ENCODE measurements around the gene LARP4. TPM values are rescaled to one million over a fixed set of nuclear protein-coding genes. Genes with fewer than 3 reads are reported as not detected.
"Not testable (repeated sequence)": the region's sequence is repeated elsewhere in the genome, so short reads cannot be mapped to it uniquely, and the experiment has no call there.

LARP4 gene
- total RNA-seq, 2 donors from 2014 or later: 53.3 to 53.8 TPM

DNA sequence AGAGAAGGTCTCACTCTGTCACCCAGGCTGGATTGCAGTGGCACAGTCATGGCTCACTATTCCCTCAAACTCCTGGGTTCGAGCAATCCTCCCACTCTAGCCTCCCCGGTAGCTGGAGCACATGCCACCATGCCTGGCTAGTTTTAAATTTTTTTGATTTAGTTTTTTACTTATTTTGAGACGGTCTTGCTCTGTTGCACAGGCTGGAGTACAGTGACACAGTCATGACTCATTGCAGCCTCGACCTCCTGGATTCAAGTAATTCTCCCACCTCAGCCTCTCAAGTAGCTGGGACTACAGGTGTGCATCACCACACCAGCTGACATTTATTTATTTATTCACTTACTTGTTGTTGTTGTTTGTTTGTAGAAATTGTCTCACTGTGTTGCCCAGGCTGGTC lies 81.9 kb downstream of the LARP4 start:
- TF ChIP-seq, protein P1, sequence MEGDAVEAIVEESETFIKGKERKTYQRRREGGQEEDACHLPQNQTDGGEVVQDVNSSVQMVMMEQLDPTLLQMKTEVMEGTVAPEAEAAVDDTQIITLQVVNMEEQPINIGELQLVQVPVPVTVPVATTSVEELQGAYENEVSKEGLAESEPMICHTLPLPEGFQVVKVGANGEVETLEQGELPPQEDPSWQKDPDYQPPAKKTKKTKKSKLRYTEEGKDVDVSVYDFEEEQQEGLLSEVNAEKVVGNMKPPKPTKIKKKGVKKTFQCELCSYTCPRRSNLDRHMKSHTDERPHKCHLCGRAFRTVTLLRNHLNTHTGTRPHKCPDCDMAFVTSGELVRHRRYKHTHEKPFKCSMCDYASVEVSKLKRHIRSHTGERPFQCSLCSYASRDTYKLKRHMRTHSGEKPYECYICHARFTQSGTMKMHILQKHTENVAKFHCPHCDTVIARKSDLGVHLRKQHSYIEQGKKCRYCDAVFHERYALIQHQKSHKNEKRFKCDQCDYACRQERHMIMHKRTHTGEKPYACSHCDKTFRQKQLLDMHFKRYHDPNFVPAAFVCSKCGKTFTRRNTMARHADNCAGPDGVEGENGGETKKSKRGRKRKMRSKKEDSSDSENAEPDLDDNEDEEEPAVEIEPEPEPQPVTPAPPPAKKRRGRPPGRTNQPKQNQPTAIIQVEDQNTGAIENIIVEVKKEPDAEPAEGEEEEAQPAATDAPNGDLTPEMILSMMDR (IDR thresholded peaks at IDR 0.05): no peak
- intact Hi-C loops (cut with DNase I): no loop called here
- Histone ChIP-seq H3K36me3 (no peaks in the 10 kb centered on the region), H3K27me3 (no peaks in the 10 kb centered on the region), H3K9me3 (no peaks in the 10 kb centered on the region), H3K4me3 (no peak overlapping the region), H3K27ac (no peak overlapping the region), H3K9ac (ENCODE audit: low read depth in 2 of 2, low read length in 2 of 2) (no peak overlapping the region), H3K4me1 (no peaks in the 10 kb centered on the region)
- DNase-seq: no peak

DNA sequence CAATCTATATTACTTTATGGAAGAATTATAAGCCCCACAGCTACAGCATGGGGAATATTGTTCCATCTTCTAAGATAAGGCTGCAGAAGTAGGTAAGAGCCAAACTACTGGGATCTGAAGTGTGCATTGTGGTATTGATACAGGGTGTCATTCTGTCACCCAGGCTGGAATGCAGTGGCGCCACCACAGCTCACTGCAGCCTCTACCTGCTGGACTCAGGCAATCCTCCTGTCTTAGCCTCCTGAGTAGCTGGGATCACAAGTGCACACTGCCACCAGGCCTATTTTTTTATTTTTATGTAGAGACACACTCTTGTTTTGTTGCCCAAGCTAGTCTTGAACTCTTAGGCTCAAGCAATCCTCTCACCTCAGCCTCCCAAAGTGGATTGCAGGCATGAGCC lies 82.8 kb downstream of the LARP4 start:
- no peaks in the 10 kb centered on the region for H3K4me1 ChIP-seq
- H3K4me3 ChIP-seq: no peak overlapping the region
- no peaks in the 10 kb centered on the region for H3K9me3 ChIP-seq
- H3K27me3 ChIP-seq: no peaks in the 10 kb centered on the region
- no peak for DNase-seq
- no peaks in the 10 kb centered on the region for H3K36me3 ChIP-seq
- no peak overlapping the region for H3K27ac ChIP-seq
- no peak overlapping the region for H3K9ac ChIP-seq (ENCODE audit: low read depth in 2 of 2, low read length in 2 of 2)
- TF ChIP-seq, protein P1 (IDR thresholded peaks at IDR 0.05): no peak
- intact Hi-C loops (cut with DNase I): no loop called here

DNA sequence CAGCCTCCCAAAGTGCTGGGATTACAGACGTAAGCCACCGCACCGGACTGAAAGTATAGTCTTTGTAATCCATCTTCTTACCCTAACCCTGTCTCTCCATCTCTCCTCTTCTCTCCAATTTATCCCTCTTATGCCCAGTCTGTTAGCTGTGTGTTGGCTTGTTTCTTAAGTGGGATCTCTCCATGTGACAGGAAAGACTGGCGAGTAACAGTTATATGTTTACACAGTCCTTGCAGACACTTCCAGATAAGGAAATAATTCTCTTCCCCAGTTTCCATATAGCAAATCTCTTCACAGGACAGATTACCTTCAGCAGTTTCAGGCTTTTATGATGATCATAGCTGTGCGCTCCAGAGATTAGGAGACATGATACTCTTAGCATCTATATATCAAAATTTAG lies 88.1 kb downstream of the LARP4 start:
- TF ChIP-seq, protein P1 (IDR thresholded peaks at IDR 0.05): no peak
- no peak overlapping the region for H3K4me3 ChIP-seq
- DNase-seq: no peak
- H3K27ac ChIP-seq: no peak overlapping the region
- intact Hi-C loops (cut with DNase I): no loop called here
- no peak overlapping the region for H3K9ac ChIP-seq (ENCODE audit: low read depth in 2 of 2, low read length in 2 of 2)
- H3K4me1 ChIP-seq: no peaks in the 10 kb centered on the region
- H3K36me3 ChIP-seq: no peaks in the 10 kb centered on the region
- no peaks in the 10 kb centered on the region for H3K9me3 ChIP-seq
- no peaks in the 10 kb centered on the region for H3K27me3 ChIP-seq

DNA sequence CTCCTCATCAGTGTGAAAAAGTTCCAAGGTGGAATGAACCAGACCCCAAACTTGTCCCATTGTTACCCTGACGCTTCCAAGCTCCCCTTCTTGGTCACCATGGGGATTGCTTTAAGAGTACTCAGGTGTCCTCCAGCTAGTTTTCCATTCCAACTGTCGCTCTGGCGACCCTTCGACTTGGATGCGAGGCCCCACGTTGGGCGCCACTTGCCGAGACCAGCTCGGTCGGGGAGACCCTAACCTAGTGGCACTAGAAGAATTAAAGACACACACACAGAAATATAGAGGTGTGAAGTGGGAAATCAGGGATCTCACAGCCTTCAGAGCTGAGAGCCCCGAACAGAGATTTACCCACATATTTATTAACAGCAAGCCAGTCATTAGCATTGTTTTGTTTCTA lies 97.4 kb downstream of the LARP4 start:
- H3K36me3 ChIP-seq; DNase-seq; H3K27me3 ChIP-seq; H3K27ac ChIP-seq; H3K9ac ChIP-seq (ENCODE audit: low read depth in 2 of 2, low read length in 2 of 2); H3K9me3 ChIP-seq; H3K4me3 ChIP-seq; H3K4me1 ChIP-seq; intact Hi-C loops (cut with DNase I): not testable (repeated sequence)

DNA sequence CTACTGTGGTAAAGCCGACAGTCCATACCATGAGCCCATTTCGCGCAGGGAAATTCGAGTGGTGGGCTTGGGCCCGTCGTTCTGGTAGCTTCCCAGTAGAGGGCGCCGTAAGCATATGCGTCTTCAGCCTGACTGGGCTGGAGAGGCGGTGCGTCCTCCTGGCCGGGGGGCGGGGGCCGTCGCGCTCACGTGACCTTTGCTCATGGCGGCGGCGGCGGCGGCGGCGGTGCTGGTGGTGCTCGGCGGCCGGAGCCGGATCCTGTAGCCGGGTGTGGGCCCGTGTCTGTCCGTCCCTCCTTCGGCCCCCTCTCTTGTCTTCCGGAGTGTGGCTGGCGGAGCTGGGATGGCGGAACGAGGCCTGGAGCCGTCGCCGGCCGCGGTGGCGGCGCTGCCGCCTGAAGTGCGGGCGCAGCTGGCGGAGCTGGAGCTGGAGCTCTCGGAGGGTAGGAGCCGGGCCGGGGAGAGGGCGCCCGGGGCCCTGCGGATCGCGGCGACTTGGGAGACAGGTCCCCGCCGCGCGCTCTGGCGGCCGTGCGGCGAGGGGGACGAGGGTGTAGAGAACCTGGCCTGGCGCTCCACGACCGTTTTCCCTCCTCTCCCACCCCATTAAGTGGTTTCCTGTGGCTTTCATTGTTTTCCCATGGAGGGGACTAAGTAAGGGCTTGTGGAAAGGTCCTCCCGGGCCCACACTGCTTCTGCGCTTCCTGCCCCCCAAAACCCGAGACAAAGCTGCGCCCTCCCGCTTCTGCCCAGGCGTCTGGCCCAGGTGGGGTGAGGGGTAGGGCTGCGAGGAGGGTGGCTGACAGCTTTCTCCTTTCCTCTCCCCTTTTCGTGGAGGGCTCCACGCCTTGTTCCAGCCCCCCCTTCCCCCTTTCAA lies 104.4 kb downstream of the LARP4 start, which contains the start of gene DIP2B:
Gene DIP2B (plus strand): TSS at position 188 of the 877 bp plus-strand sequence. CDS start 156 bp downstream, at position 344.
- intact Hi-C loops (cut with DNase I): loop anchor here (2.0 to 10.0 kb wide), 2 partner anchors 132 to 230 kb away; no protein-coding TSS in a partner anchor
- no peaks in the 10 kb centered on the region for H3K36me3 ChIP-seq
- DNase-seq: peak; percentile 96
- TF ChIP-seq, protein P1 (IDR thresholded peaks at IDR 0.05): peak; percentile 86
- H3K9me3 ChIP-seq: no peaks in the 10 kb centered on the region
- no peaks in the 10 kb centered on the region for H3K27me3 ChIP-seq
- peak within 1 kb of the TSS; percentile 71 for H3K4me3 ChIP-seq
- peak within 1 kb of the TSS; percentile 89 for H3K27ac ChIP-seq
- peak within 1 kb of the TSS; percentile 91 to 98 for H3K9ac ChIP-seq (ENCODE audit: low read depth in 2 of 2, low read length in 2 of 2)
- H3K4me1 ChIP-seq: peaks cover 12% of the 10 kb centered on the region
